Head of caudate nucleus (tissue), 42 donors: Measurements from ENCODE around the gene SLX4IP.

Experiments used
- DNase-seq, 42 donors: peaks; one replicate each; pipeline versions ENCODE4 v3.0.0 to v3.0.0-alpha.2; 2020 to 2021; ENCODE audit warnings: mixed read lengths in 7 of 42
- intact Hi-C: fragments of 100-400 bp; cut with DNase I; formaldehyde crosslinking; loops from one replicate; pipeline ENCODE4 v1.15.0; 2022

Gene SLX4IP

GRCh38 chr20:10646006-10646405 is 210.9 kb downstream of the SLX4IP start:
- intact Hi-C loops: no loop called here
- no peak for DNase-seq

GRCh38 chr20:10646886-10647420 is 211.8 kb downstream of the SLX4IP start:
- intact Hi-C loops: no loop called here
- DNase-seq: no peak

DNA sequence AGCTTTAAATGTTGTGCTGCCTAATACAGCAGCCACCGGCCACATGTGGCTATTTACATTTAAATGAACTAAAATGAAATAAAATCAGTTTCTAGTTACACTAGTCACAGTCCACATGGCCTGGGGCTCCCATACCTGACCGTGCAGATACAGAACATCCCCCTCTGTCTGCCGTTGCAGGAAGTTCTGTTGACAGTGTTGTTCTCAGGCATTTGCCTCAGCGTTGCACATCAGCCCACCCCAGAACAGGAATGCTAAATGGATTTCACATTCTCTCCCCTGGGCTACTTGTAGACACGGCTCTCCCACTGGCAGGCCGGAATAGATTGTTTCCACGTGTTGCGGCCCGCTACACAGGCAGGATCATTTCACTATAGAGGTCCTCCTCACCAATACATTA is 212.4 kb downstream of the SLX4IP start:
- DNase-seq: no peak
- intact Hi-C loops: no loop called here

GRCh38 chr20:10647909-10648308 is 212.8 kb downstream of the SLX4IP start:
- intact Hi-C loops: no loop called here
- DNase-seq: no peak

- intact Hi-C loops: no loop called here
- no peak for DNase-seq
These were observed 213.5 kb downstream of the SLX4IP start for GRCh38 chr20:10648651-10649050.

GRCh38 chr20:10649080-10649796 is 214.1 kb downstream of the SLX4IP start:
- DNase-seq: no peak
- intact Hi-C loops: no loop called here

DNA sequence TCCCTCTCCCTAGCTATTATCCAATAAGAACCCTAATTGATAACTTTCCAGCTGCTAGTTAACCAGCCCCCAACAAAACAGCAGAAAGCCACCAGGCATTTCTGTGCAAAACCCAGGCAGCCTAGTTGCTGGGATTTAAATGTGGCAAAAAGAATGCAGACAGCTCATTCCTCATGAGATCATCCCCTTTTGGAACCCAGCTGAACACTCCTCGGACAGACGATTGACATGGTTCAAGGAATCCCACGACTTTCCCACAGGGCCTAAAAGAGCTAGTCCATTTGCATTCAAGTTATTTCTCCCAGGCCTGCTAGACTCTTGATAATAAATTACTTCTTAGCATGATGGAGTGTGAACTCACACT is 214.7 kb downstream of the SLX4IP start:
- intact Hi-C loops: no loop called here
- no peak for DNase-seq

GRCh38 chr20:10651227-10651990 is 216.3 kb downstream of the SLX4IP start:
- no peak for DNase-seq
- intact Hi-C loops: no loop called here

DNA sequence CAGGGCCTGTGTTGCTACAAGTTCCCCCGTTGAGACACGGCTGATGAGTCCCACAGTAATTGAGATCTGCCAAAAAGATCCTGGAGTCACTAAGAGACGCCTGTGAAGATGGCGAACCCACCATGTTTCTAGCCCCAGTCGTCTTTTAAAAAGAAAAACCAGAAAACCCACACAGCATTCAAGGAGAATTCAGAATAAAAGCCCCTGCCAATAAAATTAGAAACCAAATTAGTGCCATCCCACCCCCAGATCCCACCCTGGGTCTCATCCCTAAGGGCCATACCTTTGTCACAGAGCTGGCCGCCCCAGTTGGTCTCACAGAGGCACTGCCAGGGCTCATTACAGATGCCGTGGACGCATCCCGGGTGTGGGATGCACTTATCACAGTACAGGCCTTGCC is 217.1 kb downstream of the SLX4IP start:
- no peak for DNase-seq
- intact Hi-C loops: no loop called here

DNA sequence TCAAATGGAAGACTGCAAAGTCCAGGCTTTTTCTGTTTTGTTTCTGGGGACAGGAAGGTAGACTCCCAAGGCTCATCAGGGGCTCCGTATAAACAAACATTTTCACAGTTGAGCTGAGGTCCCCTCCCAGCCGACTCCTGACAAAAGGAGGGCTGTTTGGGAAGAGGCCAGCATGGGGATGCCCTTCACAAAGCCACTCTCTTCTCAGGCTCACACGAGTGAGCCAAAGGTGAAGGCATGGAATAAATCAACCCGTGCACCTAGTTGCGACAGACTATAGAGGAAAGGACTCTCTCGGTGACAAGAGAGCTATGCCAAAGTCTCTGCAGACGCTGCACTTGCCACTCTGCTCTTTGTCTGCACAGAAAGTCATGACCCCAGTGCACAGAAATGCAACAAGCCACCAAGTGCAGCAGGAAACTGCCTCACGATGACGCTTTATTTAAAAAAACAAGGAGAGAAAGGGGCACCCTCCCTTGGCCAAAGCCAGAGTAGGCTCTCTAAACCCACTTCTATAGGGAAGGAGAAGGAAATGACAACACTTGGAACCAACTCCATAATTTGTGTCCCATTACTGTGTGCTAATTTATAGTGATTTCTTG is 217.7 kb downstream of the SLX4IP start:
- DNase-seq: no peak
- intact Hi-C loops: no loop called here

GRCh38 chr20:10653599-10654249 is 218.6 kb downstream of the SLX4IP start:
- intact Hi-C loops: no loop called here
- peak in 35 of 42 donors; percentile 29 to 89 (median 56) for DNase-seq

GRCh38 chr20:10654250-10654610 is 219.1 kb downstream of the SLX4IP start:
- no peak for DNase-seq
- intact Hi-C loops: no loop called here

DNA sequence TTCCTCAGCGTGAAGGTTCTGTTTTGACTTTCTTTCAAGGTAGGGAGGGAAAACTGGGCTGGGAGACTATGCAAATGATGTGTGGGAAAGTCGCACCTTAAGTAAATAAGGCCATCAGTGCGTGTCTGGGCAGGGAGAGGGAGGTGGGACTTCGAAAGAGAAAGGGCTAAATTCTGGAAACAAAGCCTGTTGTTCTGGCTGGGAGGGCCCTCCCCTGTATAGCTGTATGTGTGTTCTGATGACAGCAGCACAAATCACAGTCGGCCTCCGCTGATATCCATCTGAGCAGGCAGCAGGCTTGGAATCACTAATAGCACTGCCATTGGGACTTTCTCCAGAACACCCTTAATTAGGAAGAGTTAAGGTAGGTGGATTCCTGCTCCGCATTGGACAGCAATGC is 219.5 kb downstream of the SLX4IP start:
- DNase-seq: peak in 1 of 42 donors; percentile 18
- intact Hi-C loops: no loop called here

DNA sequence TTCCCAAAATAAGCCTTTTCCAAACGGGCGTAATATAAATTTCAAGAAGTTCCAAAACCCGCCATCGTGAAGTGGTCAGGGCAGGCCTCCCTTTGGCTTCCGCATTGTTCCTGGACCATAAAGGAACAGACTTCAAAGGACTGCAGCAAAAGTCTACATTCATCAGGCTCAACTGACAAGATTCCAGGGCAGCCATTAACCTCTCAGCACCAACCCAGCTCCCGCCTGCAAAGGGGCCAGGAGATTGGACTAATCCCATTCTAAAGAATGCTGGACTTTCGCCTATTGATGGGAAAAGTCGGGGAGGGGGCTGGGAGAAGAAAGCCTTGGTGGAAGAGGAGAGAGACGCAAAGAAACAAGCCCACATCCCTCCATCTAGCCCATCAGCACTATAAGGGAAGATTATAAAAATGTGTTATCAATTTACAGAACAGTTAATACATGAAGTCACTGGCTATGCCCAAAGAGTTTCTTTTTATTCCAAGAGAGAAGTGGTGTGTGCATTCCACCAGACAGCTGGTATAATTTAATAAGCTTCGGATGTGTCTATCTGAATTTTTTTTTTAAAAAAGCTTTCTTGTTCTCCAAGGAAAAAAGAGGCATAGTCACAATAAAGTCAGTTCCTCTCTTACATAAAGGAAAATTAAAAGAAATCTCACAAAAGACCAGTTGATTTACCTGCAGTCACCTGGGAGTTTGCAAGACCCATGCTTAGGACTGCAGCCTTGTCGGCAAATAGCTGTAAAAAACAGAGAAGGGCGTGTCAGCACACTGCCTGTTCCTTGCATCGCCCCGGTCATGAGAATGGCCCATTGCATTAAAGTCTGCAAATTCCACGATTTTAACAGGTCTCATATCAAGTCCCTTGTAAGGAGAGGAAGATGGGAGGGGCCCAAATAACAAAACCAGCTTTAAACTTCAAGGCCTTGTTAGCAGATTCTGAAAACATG is 220.9 kb downstream of the SLX4IP start:
- intact Hi-C loops: no loop called here
- DNase-seq: no peak

DNA sequence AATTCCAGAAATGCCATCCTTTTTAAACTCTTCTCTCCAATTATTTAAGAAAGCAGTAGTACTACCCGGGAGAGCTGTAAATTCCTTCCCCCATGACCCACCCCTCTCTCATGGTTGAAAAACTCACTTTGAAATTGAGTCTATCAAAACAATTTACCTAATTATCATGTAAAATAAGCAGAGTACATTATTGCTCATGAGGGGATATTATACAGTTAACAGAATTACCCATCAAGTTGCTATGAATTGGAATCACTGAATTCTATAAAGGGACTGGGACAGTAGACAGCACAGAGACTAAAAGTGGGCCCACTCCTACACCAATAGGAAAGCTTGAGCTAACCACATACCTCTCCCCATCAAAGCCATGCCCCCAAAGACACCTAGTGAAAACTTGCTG is 222.3 kb downstream of the SLX4IP start:
- DNase-seq: no peak

GRCh38 chr20:10658051-10658823 is 223.1 kb downstream of the SLX4IP start:
- intact Hi-C loops: no loop called here
- DNase-seq: no peak

More for the DNA sequence above, 222.3 kb downstream of the SLX4IP start:
- intact Hi-C loops: no loop called here

DNA sequence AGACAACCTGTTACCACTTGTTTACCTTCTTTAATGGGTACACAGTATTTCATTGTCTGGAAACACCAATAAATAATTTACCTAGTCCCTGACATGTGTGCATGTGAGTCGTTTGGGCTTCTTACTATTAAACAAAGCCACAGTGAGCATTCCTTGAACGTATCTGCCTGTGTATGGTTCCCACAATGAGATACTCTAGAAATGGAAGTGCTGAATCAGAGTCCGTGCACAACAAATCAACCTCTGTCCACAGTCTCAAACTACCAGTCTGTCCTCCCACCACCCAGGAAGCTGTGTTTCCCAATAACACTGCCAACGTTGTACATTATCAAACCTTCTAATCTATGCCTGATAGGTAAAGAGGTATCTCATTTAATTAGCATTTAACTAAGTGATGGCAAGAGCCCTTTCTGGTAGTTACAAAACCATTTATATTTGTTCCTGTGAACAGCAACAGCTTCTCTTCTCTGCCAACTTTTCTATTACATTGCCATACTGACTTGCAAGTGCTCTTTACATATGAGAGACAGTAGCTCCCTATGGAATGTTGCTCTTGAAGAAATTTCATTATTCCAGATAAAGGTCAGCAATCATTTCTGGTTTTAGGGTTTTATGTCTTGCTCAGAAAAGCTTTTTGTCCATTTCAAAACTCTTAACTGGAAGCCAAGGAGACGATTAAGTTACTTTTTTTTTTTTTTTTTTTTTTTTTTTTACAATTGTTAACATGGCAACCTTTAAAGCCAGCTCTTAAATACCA is 223.9 kb downstream of the SLX4IP start:
- no peak for DNase-seq
- intact Hi-C loops: no loop called here
